H9 (cell line): ENCODE measurements around the gene GPR45. TPM values are rescaled to one million over a fixed set of nuclear protein-coding genes. Genes with fewer than 3 reads are reported as not detected.

Experiments used
- DNase-seq: peaks from one replicate; pipeline ENCODE4 v3.0.0-alpha.2; 2017
- H2AFZ ChIP-seq: one replicate; pipeline ENCODE4 v1.6.1; 2013; ENCODE audit warnings: mild to moderate bottlenecking, low read length, control low read depth, moderate library complexity
- H2AK5ac ChIP-seq: 2 replicates; pipeline ENCODE4 v1.6.1; 2013; ENCODE audit warnings: low read length, control low read depth, mixed read lengths; ENCODE audit not compliant: insufficient read length
- H2BK120ac ChIP-seq: one replicate; pipeline ENCODE4 v1.6.1; 2013; ENCODE audit warnings: low read depth, mild to moderate bottlenecking, low read length, control low read depth, inconsistent platforms; ENCODE audit not compliant: poor library complexity, severe bottlenecking
- H2BK12ac ChIP-seq: 2 replicates; pipeline ENCODE4 v1.6.1; 2013; ENCODE audit warnings: low read length, control low read depth, mixed read lengths, low read depth; ENCODE audit not compliant: insufficient read length
- H2BK15ac ChIP-seq: 2 replicates; pipeline ENCODE4 v1.6.1; 2013; ENCODE audit warnings: low read depth, low read length, control low read depth
- H2BK20ac ChIP-seq: one replicate; pipeline ENCODE4 v1.6.1; 2013; ENCODE audit warnings: low read depth, mild to moderate bottlenecking, low read length, control low read depth, inconsistent platforms; ENCODE audit not compliant: poor library complexity, severe bottlenecking
- H2BK5ac ChIP-seq: 2 replicates; pipeline ENCODE4 v1.6.1; 2013; ENCODE audit warnings: low read length, control low read depth, mixed read lengths; ENCODE audit not compliant: insufficient read length
- H3K14ac ChIP-seq: 2 replicates; pipeline ENCODE4 v1.6.1; 2013; ENCODE audit warnings: low read length, control low read depth; ENCODE audit not compliant: insufficient read depth
- H3K18ac ChIP-seq: 2 replicates; pipeline ENCODE4 v1.6.1; 2013; ENCODE audit warnings: low read depth, mild to moderate bottlenecking, mixed read lengths, low read length, control low read depth; ENCODE audit not compliant: insufficient read length
- H3K23ac ChIP-seq: 2 replicates; pipeline ENCODE4 v1.6.1; 2013; ENCODE audit warnings: low read length, control low read depth, mixed read lengths, low read depth; ENCODE audit not compliant: insufficient read length
- H3K23me2 ChIP-seq: 2 replicates; pipeline ENCODE4 v1.6.1; 2013; ENCODE audit warnings: low read depth, mild to moderate bottlenecking, mixed read lengths, low read length, control low read depth; ENCODE audit not compliant: insufficient read length, poor library complexity, severe bottlenecking
- H3K27ac ChIP-seq: 2 replicates; pipeline ENCODE4 v1.5.1; 2013; ENCODE audit warnings: low read length, control low read depth, mixed read lengths, low read depth; ENCODE audit not compliant: insufficient read length
- H3K27me3 ChIP-seq: 2 replicates; pipeline ENCODE4 v1.6.1; 2013; ENCODE audit warnings: low read length, control low read depth, inconsistent platforms; ENCODE audit not compliant: insufficient read depth
- H3K4ac ChIP-seq: 2 replicates; pipeline ENCODE4 v1.6.1; 2013; ENCODE audit warnings: low read depth, mild to moderate bottlenecking, control low read depth, inconsistent platforms, low read length, moderate library complexity
- H3K4me1 ChIP-seq: 2 replicates; pipeline ENCODE4 v1.6.1; 2013; ENCODE audit warnings: low read length, control low read depth, inconsistent platforms; ENCODE audit not compliant: insufficient read depth
- H3K4me2 ChIP-seq: 2 replicates; pipeline ENCODE4 v1.6.1; 2013; ENCODE audit warnings: low read length, control low read depth, mixed read lengths; ENCODE audit not compliant: insufficient read length, insufficient read depth
- H3K56ac ChIP-seq: 2 replicates; pipeline ENCODE4 v1.6.1; 2013; ENCODE audit warnings: low read depth, mild to moderate bottlenecking, mixed read lengths, low read length, control low read depth; ENCODE audit not compliant: insufficient read length
- H3K79me1 ChIP-seq: 2 replicates; pipeline ENCODE4 v1.6.1; 2013; ENCODE audit warnings: low read depth, mild to moderate bottlenecking, moderate library complexity, low read length, control low read depth, inconsistent platforms; ENCODE audit not compliant: insufficient read depth, poor library complexity, severe bottlenecking
- H3K79me2 ChIP-seq: 2 replicates; pipeline ENCODE4 v1.6.1; 2013; ENCODE audit warnings: low read length, control low read depth, inconsistent platforms; ENCODE audit not compliant: insufficient read depth
- H3K9ac ChIP-seq: 2 replicates; pipeline ENCODE4 v1.6.1; 2013; ENCODE audit warnings: low read length, control low read depth, mixed read lengths; ENCODE audit not compliant: insufficient read length; ENCODE audit errors: extremely low read depth
- H3K9me3 ChIP-seq: one replicate; pipeline ENCODE4 v1.6.1; 2013; ENCODE audit warnings: low read depth, low read length, inconsistent platforms; ENCODE audit not compliant: control insufficient read depth
- H3T11ph ChIP-seq: one replicate; pipeline ENCODE4 v1.6.1; 2013; ENCODE audit warnings: mild to moderate bottlenecking, low read length, control low read depth, inconsistent platforms
- H4K20me1 ChIP-seq: one replicate; pipeline ENCODE4 v1.6.1; 2013; ENCODE audit not compliant: control insufficient read depth, insufficient read length, insufficient read depth
- H4K5ac ChIP-seq: 2 replicates; pipeline ENCODE4 v1.6.1; 2013; ENCODE audit warnings: low read depth, mild to moderate bottlenecking, mixed read lengths, low read length, control low read depth; ENCODE audit not compliant: insufficient read length
- H4K8ac ChIP-seq: replicated peaks from 2 replicates; pipeline ENCODE4 v1.6.1; 2013; ENCODE audit warnings: low read length, control low read depth, mixed read lengths, low read depth; ENCODE audit not compliant: insufficient read length
- H4K91ac ChIP-seq: 2 replicates; pipeline ENCODE4 v1.6.1; 2013; ENCODE audit warnings: low read depth, mild to moderate bottlenecking, moderate library complexity, mixed read lengths, low read length, control low read depth; ENCODE audit not compliant: insufficient read length
- H3K27ac Mint-ChIP-seq, 3 experiments: 2 replicates in 2 of 3; 3 replicates in 1 of 3; pipeline ENCODE4 v1.8.0; 2020 to 2021; ENCODE audit warnings: mixed read lengths in 3 of 3, mild to moderate bottlenecking in 1 of 3, moderate library complexity in 1 of 3
- H3K27me3 Mint-ChIP-seq: 2 replicates; pipeline ENCODE4 v1.8.0; 2021; ENCODE audit warnings: low read depth, mild to moderate bottlenecking, moderate library complexity, mixed read lengths
- H3K36me3 Mint-ChIP-seq, 3 experiments: 2 replicates in 2 of 3; 3 replicates in 1 of 3; pipeline ENCODE4 v1.8.0; 2020 to 2021; ENCODE audit warnings: low read depth in 3 of 3, mixed read lengths in 3 of 3; ENCODE audit not compliant: insufficient read depth in 1 of 3
- H3K4me1 Mint-ChIP-seq, 2 experiments: 2 replicates each; pipeline ENCODE4 v1.8.0; 2020; ENCODE audit warnings: mixed read lengths in 2 of 2
- H3K4me3 Mint-ChIP-seq, 2 experiments: 2 replicates in 1 of 2; 3 replicates in 1 of 2; pipeline ENCODE4 v1.8.0; 2020 to 2021; ENCODE audit warnings: mild to moderate bottlenecking in 2 of 2, mixed read lengths in 2 of 2, moderate library complexity in 1 of 2
- H3K9me3 Mint-ChIP-seq, 2 experiments: 2 replicates in 1 of 2; 3 replicates in 1 of 2; pipeline ENCODE4 v1.8.0; 2020; ENCODE audit warnings: mild to moderate bottlenecking in 2 of 2, mixed read lengths in 2 of 2, moderate library complexity in 1 of 2
- WGBS: extraction: QIAGEN DNeasy Blood & Tissue Kit; methylation state at CpG from one replicate; pipeline ENCODE4 v1.1.7; 2013; ENCODE audit warnings: missing lambda C conversion rate, low lambda C conversion rate, mixed read lengths; ENCODE audit not compliant: insufficient read length; ENCODE audit errors: extremely low coverage; 5-methylcytosine and 5-hydroxymethylcytosine counted together
- total RNA-seq: library from RNA; stranded (reverse); gene quantifications from 2 replicates; pipeline ENCODE4 v1.2.1, GENCODE V29; 2021
- TF ChIP-seq, protein P1 (sequence below): fragments of 200-600 bp; sonication (generic); conservative IDR thresholded peaks from 3 replicates; pipeline ENCODE4 v1.8.0; 2021; ENCODE audit warnings: antibody characterized with exemption, mild to moderate bottlenecking

Gene GPR45
- total RNA-seq, 1 experiment from 2014 or later = not detected

DNA sequence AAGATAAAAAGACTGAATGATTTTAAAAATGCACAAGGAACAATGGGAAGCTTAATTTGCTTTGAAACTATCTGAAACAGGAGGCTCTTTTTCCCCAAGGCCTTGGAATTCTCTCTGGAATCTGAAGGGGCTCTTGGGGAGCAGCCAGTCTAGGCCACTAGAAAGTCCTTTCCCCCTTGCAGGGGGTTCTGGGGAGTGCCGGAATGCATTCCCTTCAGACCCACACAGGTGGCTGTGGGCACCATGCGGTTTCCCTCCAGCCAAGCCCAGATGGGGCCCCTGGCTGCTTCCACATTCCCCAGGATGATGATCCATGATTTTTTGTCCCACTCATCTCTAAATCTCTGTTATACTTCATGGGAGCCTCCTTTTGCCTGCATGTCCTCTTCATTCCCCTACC lies 10.7 kb downstream of the GPR45 start:
- H3K23me2 ChIP-seq = no peaks in the 10 kb centered on the region
- no peak overlapping the region for H2BK15ac ChIP-seq
- H3K23ac ChIP-seq = no peak overlapping the region
- H3K56ac ChIP-seq = no peak overlapping the region
- H2BK120ac ChIP-seq = no peak overlapping the region
- no peak overlapping the region for H4K8ac ChIP-seq
- H3K79me2 ChIP-seq = no peaks in the 10 kb centered on the region
- no peaks in the 10 kb centered on the region for H4K20me1 ChIP-seq
- no peak overlapping the region; a peak in 1 of 5 replicates for H3K4me3 Mint-ChIP-seq
- H3K4me2 ChIP-seq = no peak overlapping the region
- no peak overlapping the region for H4K91ac ChIP-seq
- peaks cover 8% of the 10 kb centered on the region; the same call in 1 of the 2 replicates for H3K27me3 Mint-ChIP-seq
- peak overlapping the region in 1 of 3 experiments; percentile 17; a peak in 2 of 7 replicates for H3K27ac Mint-ChIP-seq
- peaks cover 18 to 22% of the 10 kb centered on the region in 2 experiments for H3K9me3 Mint-ChIP-seq
- H3K27ac ChIP-seq = no peak overlapping the region
- peaks cover 3 to 4% (median 3%) of the 10 kb centered on the region in 3 experiments; a peak in 2 of 7 replicates for H3K36me3 Mint-ChIP-seq
- no peak overlapping the region for H2BK20ac ChIP-seq
- no peak overlapping the region for H2BK5ac ChIP-seq
- no peaks in the 10 kb centered on the region for H3K9me3 ChIP-seq
- no peaks in the 10 kb centered on the region for H3K27me3 ChIP-seq
- TF ChIP-seq, protein P1, sequence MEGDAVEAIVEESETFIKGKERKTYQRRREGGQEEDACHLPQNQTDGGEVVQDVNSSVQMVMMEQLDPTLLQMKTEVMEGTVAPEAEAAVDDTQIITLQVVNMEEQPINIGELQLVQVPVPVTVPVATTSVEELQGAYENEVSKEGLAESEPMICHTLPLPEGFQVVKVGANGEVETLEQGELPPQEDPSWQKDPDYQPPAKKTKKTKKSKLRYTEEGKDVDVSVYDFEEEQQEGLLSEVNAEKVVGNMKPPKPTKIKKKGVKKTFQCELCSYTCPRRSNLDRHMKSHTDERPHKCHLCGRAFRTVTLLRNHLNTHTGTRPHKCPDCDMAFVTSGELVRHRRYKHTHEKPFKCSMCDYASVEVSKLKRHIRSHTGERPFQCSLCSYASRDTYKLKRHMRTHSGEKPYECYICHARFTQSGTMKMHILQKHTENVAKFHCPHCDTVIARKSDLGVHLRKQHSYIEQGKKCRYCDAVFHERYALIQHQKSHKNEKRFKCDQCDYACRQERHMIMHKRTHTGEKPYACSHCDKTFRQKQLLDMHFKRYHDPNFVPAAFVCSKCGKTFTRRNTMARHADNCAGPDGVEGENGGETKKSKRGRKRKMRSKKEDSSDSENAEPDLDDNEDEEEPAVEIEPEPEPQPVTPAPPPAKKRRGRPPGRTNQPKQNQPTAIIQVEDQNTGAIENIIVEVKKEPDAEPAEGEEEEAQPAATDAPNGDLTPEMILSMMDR = no peak
- H4K5ac ChIP-seq = no peak overlapping the region
- H3K4me1 Mint-ChIP-seq = peaks cover 7 to 11% of the 10 kb centered on the region in 2 experiments; a peak in 3 of 4 replicates
- no peak overlapping the region for H3K4ac ChIP-seq
- H3K9ac ChIP-seq = no peak overlapping the region
- H2AFZ ChIP-seq = no peak overlapping the region
- no peak overlapping the region for H3K14ac ChIP-seq
- no peaks in the 10 kb centered on the region for H3K79me1 ChIP-seq
- H3K4me1 ChIP-seq = no peaks in the 10 kb centered on the region
- no peak overlapping the region for H3T11ph ChIP-seq
- no peak overlapping the region for H3K18ac ChIP-seq
- WGBS = no CpG with 5 or more reads among the region's 2 CpGs
- H2BK12ac ChIP-seq = no peak overlapping the region
- DNase-seq = no peak
- no peak overlapping the region for H2AK5ac ChIP-seq
